Hepatocyte (in vitro differentiated cells): ENCODE measurements around the gene PLD5.

Experiments used
- EZH2 ChIP-seq: fragments of 200-600 bp; sonication (generic); IDR thresholded peaks from 2 replicates; pipeline ENCODE4 v1.6.1; 2016; ENCODE audit warnings: antibody characterized with exemption, mild to moderate bottlenecking, borderline replicate concordance
- TF ChIP-seq, protein P1 (sequence below): fragments of 200-600 bp; sonication (generic); IDR thresholded peaks from 2 replicates; pipeline ENCODE4 v1.5.1; 2016; ENCODE audit warnings: antibody characterized with exemption, mild to moderate bottlenecking; ENCODE audit not compliant: poor library complexity

- TF ChIP-seq, protein P1, sequence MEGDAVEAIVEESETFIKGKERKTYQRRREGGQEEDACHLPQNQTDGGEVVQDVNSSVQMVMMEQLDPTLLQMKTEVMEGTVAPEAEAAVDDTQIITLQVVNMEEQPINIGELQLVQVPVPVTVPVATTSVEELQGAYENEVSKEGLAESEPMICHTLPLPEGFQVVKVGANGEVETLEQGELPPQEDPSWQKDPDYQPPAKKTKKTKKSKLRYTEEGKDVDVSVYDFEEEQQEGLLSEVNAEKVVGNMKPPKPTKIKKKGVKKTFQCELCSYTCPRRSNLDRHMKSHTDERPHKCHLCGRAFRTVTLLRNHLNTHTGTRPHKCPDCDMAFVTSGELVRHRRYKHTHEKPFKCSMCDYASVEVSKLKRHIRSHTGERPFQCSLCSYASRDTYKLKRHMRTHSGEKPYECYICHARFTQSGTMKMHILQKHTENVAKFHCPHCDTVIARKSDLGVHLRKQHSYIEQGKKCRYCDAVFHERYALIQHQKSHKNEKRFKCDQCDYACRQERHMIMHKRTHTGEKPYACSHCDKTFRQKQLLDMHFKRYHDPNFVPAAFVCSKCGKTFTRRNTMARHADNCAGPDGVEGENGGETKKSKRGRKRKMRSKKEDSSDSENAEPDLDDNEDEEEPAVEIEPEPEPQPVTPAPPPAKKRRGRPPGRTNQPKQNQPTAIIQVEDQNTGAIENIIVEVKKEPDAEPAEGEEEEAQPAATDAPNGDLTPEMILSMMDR: no peak
- TF ChIP-seq EZH2: no peak
Observed at GRCh38 chr1:242239398-242239797, 285.1 kb downstream of the PLD5 start.
